PFSK-1 (cell line): ENCODE measurements around the gene DNAAF9.
A peak's percentile ranks its signal among the peaks of the same experiment; 100 is the strongest.

Experiments used
- FOXP2 ChIP-seq: optimal IDR thresholded peaks from 2 replicates; pipeline ENCODE3; 2011; ENCODE audit warnings: borderline replicate concordance, control low read depth, inconsistent platforms; ENCODE audit not compliant: insufficient read depth; ENCODE audit errors: extremely low read length, extremely low read depth
- POLR2AphosphoS5 ChIP-seq: IDR thresholded peaks from 2 replicates; pipeline ENCODE4 v1.6.1; 2012; ENCODE audit warnings: low read depth, mild to moderate bottlenecking, control low read depth, low read length, moderate library complexity
- SIN3A ChIP-seq: IDR thresholded peaks from 2 replicates; pipeline ENCODE4 v1.6.1; 2012; ENCODE audit warnings: mild to moderate bottlenecking, low read length, moderate library complexity, borderline replicate concordance; ENCODE audit not compliant: insufficient read depth
- TAF1 ChIP-seq: IDR thresholded peaks from 2 replicates; pipeline ENCODE4 v1.6.1; 2012; ENCODE audit warnings: low read length, control low read depth, borderline replicate concordance; ENCODE audit not compliant: insufficient read depth
- TF ChIP-seq, protein P1 (sequence below), 2 experiments: IDR thresholded peaks; 2 replicates each; pipeline versions ENCODE4 v1.6.1 to v1.8.0; 2011 to 2012; ENCODE audit warnings: low read depth in 2 of 2, low read length in 2 of 2, control low read depth in 1 of 2, inconsistent platforms in 1 of 2, mild to moderate bottlenecking in 1 of 2, moderate library complexity in 1 of 2; ENCODE audit not compliant: insufficient read depth in 1 of 2

The DNAAF9 gene

DNA sequence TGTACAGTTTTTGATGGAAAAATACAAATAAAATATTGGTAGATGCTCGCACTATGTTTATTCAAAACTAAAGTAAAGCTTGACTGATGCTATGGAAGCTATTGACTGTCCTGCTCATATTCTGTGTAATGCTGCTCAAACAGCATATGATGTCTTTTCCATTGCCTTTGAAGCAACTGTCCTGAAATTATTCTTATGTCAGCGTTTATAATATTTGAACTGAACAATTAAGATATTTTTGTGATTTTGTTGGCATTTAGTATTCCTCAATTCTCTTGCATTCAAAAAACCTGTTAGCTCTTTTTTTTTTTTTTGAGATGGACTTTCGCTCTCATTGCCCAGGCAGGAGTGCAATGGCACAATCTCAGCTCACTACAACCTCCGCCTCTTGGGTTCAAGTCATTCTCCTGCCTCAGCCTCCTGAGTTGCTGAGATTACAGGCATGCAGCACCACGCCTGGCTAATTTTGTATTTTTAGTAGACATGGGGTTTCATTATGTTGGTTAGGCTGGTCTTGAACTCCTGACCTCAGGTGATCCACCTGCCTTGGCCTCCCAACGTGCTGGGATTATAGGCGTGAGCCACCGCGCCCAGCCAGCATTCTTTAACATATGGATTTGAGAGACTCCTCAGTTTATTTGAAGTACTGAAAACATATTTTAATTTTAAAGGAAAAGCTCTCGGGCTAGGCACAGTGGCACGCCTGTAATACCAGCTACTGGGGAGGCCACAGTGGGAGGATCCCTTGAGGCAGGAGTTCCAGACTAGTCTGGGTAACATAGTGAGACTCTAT lies 5.3 kb upstream of the DNAAF9 start:
- TF ChIP-seq TAF1 (no peak), FOXP2 (no peak), POLR2AphosphoS5 (no peak), SIN3A (no peak)
- TF ChIP-seq, protein P1, sequence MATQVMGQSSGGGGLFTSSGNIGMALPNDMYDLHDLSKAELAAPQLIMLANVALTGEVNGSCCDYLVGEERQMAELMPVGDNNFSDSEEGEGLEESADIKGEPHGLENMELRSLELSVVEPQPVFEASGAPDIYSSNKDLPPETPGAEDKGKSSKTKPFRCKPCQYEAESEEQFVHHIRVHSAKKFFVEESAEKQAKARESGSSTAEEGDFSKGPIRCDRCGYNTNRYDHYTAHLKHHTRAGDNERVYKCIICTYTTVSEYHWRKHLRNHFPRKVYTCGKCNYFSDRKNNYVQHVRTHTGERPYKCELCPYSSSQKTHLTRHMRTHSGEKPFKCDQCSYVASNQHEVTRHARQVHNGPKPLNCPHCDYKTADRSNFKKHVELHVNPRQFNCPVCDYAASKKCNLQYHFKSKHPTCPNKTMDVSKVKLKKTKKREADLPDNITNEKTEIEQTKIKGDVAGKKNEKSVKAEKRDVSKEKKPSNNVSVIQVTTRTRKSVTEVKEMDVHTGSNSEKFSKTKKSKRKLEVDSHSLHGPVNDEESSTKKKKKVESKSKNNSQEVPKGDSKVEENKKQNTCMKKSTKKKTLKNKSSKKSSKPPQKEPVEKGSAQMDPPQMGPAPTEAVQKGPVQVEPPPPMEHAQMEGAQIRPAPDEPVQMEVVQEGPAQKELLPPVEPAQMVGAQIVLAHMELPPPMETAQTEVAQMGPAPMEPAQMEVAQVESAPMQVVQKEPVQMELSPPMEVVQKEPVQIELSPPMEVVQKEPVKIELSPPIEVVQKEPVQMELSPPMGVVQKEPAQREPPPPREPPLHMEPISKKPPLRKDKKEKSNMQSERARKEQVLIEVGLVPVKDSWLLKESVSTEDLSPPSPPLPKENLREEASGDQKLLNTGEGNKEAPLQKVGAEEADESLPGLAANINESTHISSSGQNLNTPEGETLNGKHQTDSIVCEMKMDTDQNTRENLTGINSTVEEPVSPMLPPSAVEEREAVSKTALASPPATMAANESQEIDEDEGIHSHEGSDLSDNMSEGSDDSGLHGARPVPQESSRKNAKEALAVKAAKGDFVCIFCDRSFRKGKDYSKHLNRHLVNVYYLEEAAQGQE (IDR thresholded peaks at IDR 0.05; ENCODE audit: insufficient read depth in 1 of 2, low read depth in 2 of 2, low read length in 2 of 2): no peak

GRCh38 chr20:3410464-3410863 lies 3.0 kb upstream of the DNAAF9 start:
- no peak for TF ChIP-seq POLR2AphosphoS5
- no peak for TF ChIP-seq TAF1
- TF ChIP-seq FOXP2: no peak
- TF ChIP-seq SIN3A: no peak
- TF ChIP-seq, protein P1 (IDR thresholded peaks at IDR 0.05; ENCODE audit: insufficient read depth in 1 of 2, low read depth in 2 of 2, low read length in 2 of 2): no peak

GRCh38 chr20:3409417-3409816 lies 1.9 kb upstream of the DNAAF9 start:
- TF ChIP-seq TAF1 (no peak), POLR2AphosphoS5 (no peak), SIN3A (no peak), FOXP2 (no peak)
- TF ChIP-seq, protein P1 (IDR thresholded peaks at IDR 0.05; ENCODE audit: insufficient read depth in 1 of 2, low read depth in 2 of 2, low read length in 2 of 2): no peak

- no peak for TF ChIP-seq TAF1
- peak; percentile 57 for TF ChIP-seq FOXP2
- TF ChIP-seq, protein P1 (IDR thresholded peaks at IDR 0.05; ENCODE audit: insufficient read depth in 1 of 2, low read depth in 2 of 2, low read length in 2 of 2): no peak
- peak; percentile 28 for TF ChIP-seq POLR2AphosphoS5
- no peak for TF ChIP-seq SIN3A
Measured at GRCh38 chr20:3407771-3408637, 535 bp upstream of the DNAAF9 start.
